Ishikawa (cell line): ENCODE data around the gene NECAB2.

Experiments
- CEBPB ChIP-seq: IDR thresholded peaks from 2 replicates; pipeline ENCODE4 v1.6.1; 2012
- CREB1 ChIP-seq: IDR thresholded peaks from 2 replicates; pipeline ENCODE4 v1.6.1; 2012; ENCODE audit warnings: low read depth
- EGR1 ChIP-seq: IDR thresholded peaks from 2 replicates; pipeline ENCODE4 v1.6.1; 2012
- EP300 ChIP-seq: IDR thresholded peaks from 2 replicates; pipeline ENCODE4 v1.6.1; 2012; ENCODE audit warnings: borderline replicate concordance
- FOXM1 ChIP-seq: IDR thresholded peaks from 2 replicates; pipeline ENCODE4 v1.6.1; 2012; ENCODE audit warnings: low read depth, borderline replicate concordance
- MAX ChIP-seq: IDR thresholded peaks from 2 replicates; pipeline ENCODE4 v1.6.1; 2012
- NFIC ChIP-seq: IDR thresholded peaks from 2 replicates; pipeline ENCODE4 v1.6.1; 2012
- RAD21 ChIP-seq: IDR thresholded peaks from 2 replicates; pipeline ENCODE4 v1.6.1; 2012; ENCODE audit warnings: low read depth
- REST ChIP-seq: IDR thresholded peaks from 2 replicates; pipeline ENCODE4 v1.6.1; 2012; ENCODE audit warnings: low read depth, mild to moderate bottlenecking
- TAF1 ChIP-seq: IDR thresholded peaks from 2 replicates; pipeline ENCODE4 v1.6.1; 2012; ENCODE audit warnings: low read depth, mild to moderate bottlenecking
- TCF12 ChIP-seq: IDR thresholded peaks from 2 replicates; pipeline ENCODE4 v1.6.1; 2012; ENCODE audit warnings: low read depth
- TEAD4 ChIP-seq: IDR thresholded peaks from 2 replicates; pipeline ENCODE4 v1.6.1; 2012
- USF1 ChIP-seq: IDR thresholded peaks from 2 replicates; pipeline ENCODE4 v1.6.1; 2012
- YY1 ChIP-seq: IDR thresholded peaks from 2 replicates; pipeline ENCODE4 v1.6.1; 2012; ENCODE audit warnings: low read depth
- ZBTB7A ChIP-seq: IDR thresholded peaks from 2 replicates; pipeline ENCODE4 v1.6.1; 2012; ENCODE audit warnings: low read depth

Gene NECAB2

GRCh38 chr16:84048270-84048669 is 80.2 kb downstream of the NECAB2 start:
- TF ChIP-seq MAX (0 out of 2 replicates have a peak, but pooled peaks have one; percentile 38), NFIC (no peak), RAD21 (peak; percentile 65), EGR1 (no peak), ZBTB7A (no peak), EP300 (no peak)

GRCh38 chr16:84048871-84049270 is 80.8 kb downstream of the NECAB2 start:
- TF ChIP-seq CREB1 (no peak), USF1 (no peak), RAD21 (no peak), ZBTB7A (no peak), EP300 (no peak), YY1 (no peak), MAX (no peak), TEAD4 (no peak), FOXM1 (no peak), TAF1 (no peak), TCF12 (no peak), CEBPB (no peak), EGR1 (no peak)

- no peak for TF ChIP-seq EGR1
- TF ChIP-seq FOXM1: no peak
- no peak for TF ChIP-seq NFIC
- TF ChIP-seq RAD21: no peak
- TF ChIP-seq EP300: no peak
- TF ChIP-seq REST: no peak
These were observed 81.5 kb downstream of the NECAB2 start for GRCh38 chr16:84049403-84050060.

- TF ChIP-seq USF1 (no peak), TAF1 (no peak), EP300 (no peak), CREB1 (no peak), EGR1 (no peak), TCF12 (no peak), MAX (no peak), REST (no peak), NFIC (no peak), CEBPB (no peak), FOXM1 (no peak), RAD21 (no peak), ZBTB7A (no peak), TEAD4 (no peak), YY1 (no peak)
These were observed 82.3 kb downstream of the NECAB2 start for GRCh38 chr16:84050316-84050715.

- TF ChIP-seq USF1: no peak
- no peak for TF ChIP-seq CREB1
- TF ChIP-seq TEAD4: no peak
- no peak for TF ChIP-seq ZBTB7A
- no peak for TF ChIP-seq RAD21
- TF ChIP-seq REST: no peak
- no peak for TF ChIP-seq CEBPB
- TF ChIP-seq FOXM1: no peak
- no peak for TF ChIP-seq EGR1
- TF ChIP-seq NFIC: no peak
- TF ChIP-seq YY1: no peak
- no peak for TF ChIP-seq TAF1
- no peak for TF ChIP-seq MAX
- no peak for TF ChIP-seq TCF12
- TF ChIP-seq EP300: no peak
These were observed 84.1 kb downstream of the NECAB2 start for GRCh38 chr16:84052071-84052622.
